ENCODE data around the gene TNFRSF6B.

TNFRSF6B gene

DNA sequence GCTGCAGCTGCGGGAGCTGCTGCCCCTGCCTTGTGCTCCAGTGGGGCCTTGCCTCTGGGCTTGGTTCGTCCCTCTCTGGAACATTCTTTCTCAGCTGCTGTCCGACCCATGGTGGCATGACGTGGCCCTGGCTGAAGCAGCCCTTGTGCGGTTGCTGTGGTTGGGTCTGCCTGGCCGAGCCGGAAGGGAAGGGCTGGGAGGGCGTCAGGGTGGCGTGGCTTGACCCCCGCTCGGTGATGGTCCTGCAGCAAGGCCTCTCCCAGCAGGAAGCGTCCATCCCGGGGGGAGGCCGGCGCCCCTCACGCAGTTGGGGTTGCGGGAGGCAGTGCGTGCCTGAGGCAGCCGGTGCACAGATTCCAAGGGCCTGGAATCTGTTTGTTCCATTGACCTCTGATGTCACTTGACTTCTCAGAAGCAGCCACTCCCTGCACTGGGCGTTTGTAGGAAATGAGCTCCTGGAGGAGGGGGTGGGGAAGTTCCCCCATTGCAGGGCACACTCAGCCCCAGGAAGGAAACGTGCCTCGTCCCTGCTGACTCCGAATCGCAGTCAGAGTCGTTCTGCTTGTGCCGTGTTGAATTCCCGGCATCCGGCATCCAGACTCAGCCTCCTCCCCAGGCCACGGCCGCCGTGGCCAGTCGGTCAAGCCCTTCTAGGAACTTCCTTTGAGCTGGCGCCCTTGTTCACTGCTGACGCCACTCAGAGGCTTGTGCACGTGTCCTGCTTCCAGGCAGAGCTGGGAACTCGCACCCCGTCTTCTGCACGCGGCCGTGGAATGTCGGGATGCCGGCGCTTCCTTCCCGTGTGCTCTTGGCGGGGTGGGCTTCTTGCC lies 9.7 kb upstream of the TNFRSF6B start:
- Histone ChIP-seq H3K79me1 (ENCODE audit: low read depth, low read length) (peaks cover 2% of the 10 kb centered on the region), H2AK5ac (ENCODE audit: low read depth, low read length) (peak overlapping the region; percentile 96), H2BK12ac (ENCODE audit: low read length) (peak overlapping the region; percentile 30), H2BK5ac (ENCODE audit: low read length) (peak overlapping the region; percentile 97), H3K23ac (ENCODE audit: low read depth, low read length, poor library complexity) (peak overlapping the region; percentile 58), H3K14ac (ENCODE audit: low read length) (peak overlapping the region; percentile 25), H3K9me3 (replicated peaks in 1 of 2; ENCODE audit: control insufficient read depth in 2 of 2, insufficient read depth in 1 of 2, low read depth in 1 of 2, low read length in 2 of 2) (peaks cover 0 to 4% of the 10 kb centered on the region in 2 donors), H4K91ac (ENCODE audit: low read depth, low read length, poor library complexity) (no peak overlapping the region), H3K36me3 (replicated peaks in 1 of 2; ENCODE audit: control insufficient read depth in 2 of 2, insufficient read depth in 2 of 2, low read length in 2 of 2) (peaks cover 2 to 19% of the 10 kb centered on the region in 2 donors), H3K4ac (ENCODE audit: low read length) (peak overlapping the region; percentile 4), H2BK120ac (ENCODE audit: low read depth, low read length) (no peak overlapping the region), H2AFZ (ENCODE audit: low read length) (peak overlapping the region; percentile 62), H3K27ac (replicated peaks; ENCODE audit: low read length) (peak overlapping the region; percentile 49), H3K27me3 (ENCODE audit: control insufficient read depth in 3 of 3, insufficient read depth in 3 of 3, low read depth in 1 of 3, low read length in 3 of 3) (no peaks in the 10 kb centered on the region), H4K8ac (ENCODE audit: low read depth, low read length) (peak overlapping the region; percentile 70), H3K18ac (ENCODE audit: low read length) (peak overlapping the region; percentile 93), H3K4me2 (ENCODE audit: insufficient read depth, low read length, poor library complexity, severe bottlenecking) (no peak overlapping the region), H2BK15ac (ENCODE audit: low read length) (peak overlapping the region; percentile 49), H3K4me3 (ENCODE audit: low read length in 2 of 2) (no peak overlapping the region), H3K4me1 (ENCODE audit: control insufficient read depth in 2 of 2, insufficient read depth in 1 of 2, low read depth in 1 of 2, low read length in 2 of 2) (peaks cover 14 to 17% of the 10 kb centered on the region in 2 donors), H3K9ac (ENCODE audit: low read depth, low read length, poor library complexity) (peak overlapping the region; percentile 88)
- DNase-seq (ENCODE audit: low spot score): no peak
- WGBS, 2 donors (ENCODE audit: extremely low coverage in 2 of 2, insufficient read length in 2 of 2, insufficient replicate concordance in 1 of 2): no CpG with 5 or more reads among the region's 45 CpGs

DNA sequence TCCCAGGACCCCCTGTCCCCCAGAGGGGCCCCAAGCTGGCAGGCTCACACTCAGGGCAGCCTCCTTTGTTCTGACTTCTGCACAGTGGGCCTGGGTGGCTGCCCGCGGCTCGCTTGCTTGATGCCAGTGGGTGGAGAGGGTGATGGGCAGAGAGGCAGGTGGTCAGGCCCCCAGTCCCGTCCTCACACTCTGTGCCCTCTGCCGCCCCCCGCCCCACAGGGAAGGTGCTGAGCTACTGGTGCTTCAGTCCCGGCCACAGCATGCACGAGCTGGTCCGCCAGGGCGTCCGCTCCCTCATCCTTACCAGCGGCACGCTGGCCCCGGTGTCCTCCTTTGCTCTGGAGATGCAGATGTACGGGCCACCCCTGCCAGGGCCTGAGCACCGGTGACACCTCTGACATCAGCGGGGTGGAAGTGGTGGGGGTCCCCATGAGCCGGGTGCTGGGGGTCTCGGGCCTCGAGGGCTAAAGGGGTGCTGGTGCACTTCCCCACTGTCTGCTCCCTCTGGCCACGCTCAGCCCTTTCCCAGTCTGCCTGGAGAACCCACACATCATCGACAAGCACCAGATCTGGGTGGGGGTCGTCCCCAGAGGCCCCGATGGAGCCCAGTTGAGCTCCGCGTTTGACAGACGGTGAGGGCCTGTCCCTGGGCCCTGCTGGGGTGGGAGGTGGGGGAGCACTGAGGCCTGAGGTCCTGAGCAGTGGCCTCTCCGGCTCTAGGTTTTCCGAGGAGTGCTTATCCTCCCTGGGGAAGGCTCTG lies 8.9 kb upstream of the TNFRSF6B start:
- Histone ChIP-seq H3K4me1 (ENCODE audit: control insufficient read depth in 2 of 2, insufficient read depth in 1 of 2, low read depth in 1 of 2, low read length in 2 of 2) (peaks cover 13 to 17% of the 10 kb centered on the region in 2 donors), H3K23ac (ENCODE audit: low read depth, low read length, poor library complexity) (peak overlapping the region; percentile 43), H2BK15ac (ENCODE audit: low read length) (peak overlapping the region; percentile 49), H4K91ac (ENCODE audit: low read depth, low read length, poor library complexity) (no peak overlapping the region), H2BK12ac (ENCODE audit: low read length) (no peak overlapping the region), H3K4me3 (ENCODE audit: low read length in 2 of 2) (no peak overlapping the region), H3K27me3 (ENCODE audit: control insufficient read depth in 3 of 3, insufficient read depth in 3 of 3, low read depth in 1 of 3, low read length in 3 of 3) (no peaks in the 10 kb centered on the region), H2AK5ac (ENCODE audit: low read depth, low read length) (peak overlapping the region; percentile 92), H3K79me1 (ENCODE audit: low read depth, low read length) (peaks cover 2% of the 10 kb centered on the region), H3K4ac (ENCODE audit: low read length) (no peak overlapping the region), H4K8ac (ENCODE audit: low read depth, low read length) (no peak overlapping the region), H2AFZ (ENCODE audit: low read length) (no peak overlapping the region), H3K4me2 (ENCODE audit: insufficient read depth, low read length, poor library complexity, severe bottlenecking) (no peak overlapping the region), H3K36me3 (replicated peaks in 1 of 2; ENCODE audit: control insufficient read depth in 2 of 2, insufficient read depth in 2 of 2, low read length in 2 of 2) (peaks cover 0 to 14% of the 10 kb centered on the region in 2 donors), H2BK5ac (ENCODE audit: low read length) (peak overlapping the region; percentile 88), H3K9ac (ENCODE audit: low read depth, low read length, poor library complexity) (peak overlapping the region; percentile 60), H2BK120ac (ENCODE audit: low read depth, low read length) (peak overlapping the region; percentile 96), H3K27ac (replicated peaks; ENCODE audit: low read length) (no peak overlapping the region), H3K14ac (ENCODE audit: low read length) (peak overlapping the region; percentile 82), H3K9me3 (replicated peaks in 1 of 2; ENCODE audit: control insufficient read depth in 2 of 2, insufficient read depth in 1 of 2, low read depth in 1 of 2, low read length in 2 of 2) (peaks cover 0 to 1% of the 10 kb centered on the region in 2 donors), H3K18ac (ENCODE audit: low read length) (peak overlapping the region; percentile 70)
- no CpG with 5 or more reads among the region's 29 CpGs for WGBS, 2 donors (ENCODE audit: extremely low coverage in 2 of 2, insufficient read length in 2 of 2, insufficient replicate concordance in 1 of 2)
- DNase-seq (ENCODE audit: low spot score): no peak

DNA sequence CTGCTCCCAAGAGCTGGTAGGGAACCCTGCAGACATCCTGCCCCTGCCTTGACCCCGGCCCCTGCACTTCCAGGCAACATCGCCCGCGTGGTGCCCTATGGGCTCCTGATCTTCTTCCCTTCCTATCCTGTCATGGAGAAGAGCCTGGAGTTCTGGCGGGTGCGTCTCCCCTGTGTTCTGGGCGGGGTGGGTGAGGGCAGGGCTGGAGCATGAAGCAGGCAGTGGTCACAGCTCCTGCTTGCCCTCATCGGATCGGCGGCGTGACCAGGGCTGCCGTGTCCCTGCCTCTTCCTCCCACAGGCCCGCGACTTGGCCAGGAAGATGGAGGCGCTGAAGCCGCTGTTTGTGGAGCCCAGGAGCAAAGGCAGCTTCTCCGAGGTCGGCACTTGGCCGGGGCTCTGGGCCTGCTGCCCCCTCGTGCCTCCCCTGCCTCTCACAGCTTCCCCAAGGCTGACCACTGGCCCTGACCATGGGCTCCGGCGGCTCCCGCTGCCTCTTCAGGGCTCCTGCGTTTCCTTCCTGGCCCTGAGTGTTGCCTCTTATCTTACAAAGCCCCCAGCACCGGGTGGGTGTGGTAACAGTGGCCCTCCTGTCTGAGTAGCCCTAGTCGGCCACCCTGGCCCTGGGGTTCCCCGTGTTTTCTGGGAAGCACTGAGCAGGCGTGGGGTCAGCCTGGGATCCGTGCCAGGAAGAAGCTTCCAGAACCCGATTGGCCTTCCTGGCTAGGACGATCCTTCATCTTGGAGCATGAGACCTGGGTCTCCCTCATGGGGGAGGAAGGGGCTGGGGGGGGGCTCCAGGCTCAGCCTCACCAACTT lies 8.0 kb upstream of the TNFRSF6B start:
- Histone ChIP-seq H4K8ac (ENCODE audit: low read depth, low read length) (no peak overlapping the region), H2AFZ (ENCODE audit: low read length) (no peak overlapping the region), H3K4me2 (ENCODE audit: insufficient read depth, low read length, poor library complexity, severe bottlenecking) (no peak overlapping the region), H4K91ac (ENCODE audit: low read depth, low read length, poor library complexity) (no peak overlapping the region), H3K14ac (ENCODE audit: low read length) (peak overlapping the region; percentile 21), H3K36me3 (replicated peaks in 1 of 2; ENCODE audit: control insufficient read depth in 2 of 2, insufficient read depth in 2 of 2, low read length in 2 of 2) (peaks cover 0 to 9% of the 10 kb centered on the region in 2 donors), H2BK12ac (ENCODE audit: low read length) (no peak overlapping the region), H3K27ac (replicated peaks; ENCODE audit: low read length) (no peak overlapping the region), H3K18ac (ENCODE audit: low read length) (peak overlapping the region; percentile 64), H2BK15ac (ENCODE audit: low read length) (no peak overlapping the region), H3K4me1 (ENCODE audit: control insufficient read depth in 2 of 2, insufficient read depth in 1 of 2, low read depth in 1 of 2, low read length in 2 of 2) (peaks cover 12 to 17% of the 10 kb centered on the region in 2 donors), H3K4me3 (ENCODE audit: low read length in 2 of 2) (no peak overlapping the region), H3K9me3 (replicated peaks in 1 of 2; ENCODE audit: control insufficient read depth in 2 of 2, insufficient read depth in 1 of 2, low read depth in 1 of 2, low read length in 2 of 2) (peaks cover 0 to 1% of the 10 kb centered on the region in 2 donors), H2BK5ac (ENCODE audit: low read length) (no peak overlapping the region), H3K27me3 (ENCODE audit: control insufficient read depth in 3 of 3, insufficient read depth in 3 of 3, low read depth in 1 of 3, low read length in 3 of 3) (no peaks in the 10 kb centered on the region), H3K79me1 (ENCODE audit: low read depth, low read length) (peaks cover 2% of the 10 kb centered on the region), H3K4ac (ENCODE audit: low read length) (peak overlapping the region; percentile 66), H2BK120ac (ENCODE audit: low read depth, low read length) (no peak overlapping the region), H2AK5ac (ENCODE audit: low read depth, low read length) (no peak overlapping the region), H3K9ac (ENCODE audit: low read depth, low read length, poor library complexity) (no peak overlapping the region), H3K23ac (ENCODE audit: low read depth, low read length, poor library complexity) (peak overlapping the region; percentile 80)
- no CpG with 5 or more reads among the region's 31 CpGs for WGBS, 2 donors (ENCODE audit: extremely low coverage in 2 of 2, insufficient read length in 2 of 2, insufficient replicate concordance in 1 of 2)
- no peak for DNase-seq (ENCODE audit: low spot score)
